Endothelial cell of umbilical vein (primary cell): ENCODE results near the gene IVD. TPM values are rescaled to one million over a fixed set of nuclear protein-coding genes. Genes with fewer than 3 reads are reported as not detected.

Experiments
- BruUV-seq: library from RNA; stranded (reverse); fragments of 400-500 nt; replicated peaks from 2 replicates; lab custom pipeline; 2021; lab: Mats Ljungman, UMichigan
- CTCF ChIA-PET: fragments of 300-600, 350-600 bp; sonication (Branson Sonifier 250); formaldehyde crosslinking; loops from one replicate; lab custom pipeline; 2021; ENCODE audit warnings: antibody characterized with exemption, inconsistent platforms; lab: Charles Lee
- POLR2A ChIA-PET: fragments of 300-600, 350-600 bp; sonication (Branson Sonifier 250); formaldehyde crosslinking; loops from one replicate; lab custom pipeline; 2021; ENCODE audit warnings: antibody characterized with exemption, inconsistent platforms; lab: Charles Lee
- DNase-seq: peaks from one replicate; pipeline ENCODE4 v3.0.0-alpha.2; 2011; ENCODE audit warnings: low read depth, low spot score
- FAIRE-seq: peaks from 2 replicates; lab custom pipeline; 2011; peaks lifted over from hg19 to GRCh38; lab: Jason Lieb, UNC
- H2AFZ ChIP-seq: 2 replicates; pipeline ENCODE4 v1.6.0; 2012; ENCODE audit warnings: low read depth, low read length, control low read depth, inconsistent platforms
- H3K27ac ChIP-seq: 2 replicates; pipeline ENCODE4 v1.5.1; 2011; ENCODE audit warnings: low read depth, mild to moderate bottlenecking, control low read depth, low read length, moderate library complexity; ENCODE audit not compliant: insufficient read depth
- H3K27me3 ChIP-seq, 2 experiments: 2 replicates each; pipeline versions ENCODE4 v1.6.0 to v1.6.1; 2011; ENCODE audit warnings: low read length in 2 of 2, mixed read lengths in 1 of 2; ENCODE audit not compliant: control insufficient read depth in 2 of 2, insufficient read depth in 2 of 2
- H3K36me3 ChIP-seq, 2 experiments: 2 replicates in 1 of 2; 3 replicates in 1 of 2; pipeline ENCODE4 v1.5.1; 2011; ENCODE audit warnings: low read length in 2 of 2, mild to moderate bottlenecking in 1 of 2, moderate library complexity in 1 of 2; ENCODE audit not compliant: control insufficient read depth in 2 of 2, insufficient read depth in 2 of 2; ENCODE audit errors: extremely low read depth in 1 of 2
- H3K4me1 ChIP-seq: 3 replicates; pipeline ENCODE4 v1.5.1; 2011; ENCODE audit warnings: mild to moderate bottlenecking, low read length; ENCODE audit not compliant: control insufficient read depth, insufficient read depth; ENCODE audit errors: extremely low read depth
- H3K4me2 ChIP-seq: 2 replicates; pipeline ENCODE4 v1.6.1; 2011; ENCODE audit warnings: low read length, control low read depth, mixed read lengths; ENCODE audit not compliant: insufficient read depth
- H3K4me3 ChIP-seq, 3 experiments: fragments of 200-600 bp in 1 of 3; sonication (generic), shearing (Covaris generic) in 1 of 3; replicated peaks in 1 of 3; 2 replicates each; pipeline ENCODE4 v1.5.1; 2011 to 2016; ENCODE audit warnings: control low read depth in 3 of 3, low read length in 3 of 3, mild to moderate bottlenecking in 2 of 3, inconsistent platforms in 1 of 3, low read depth in 1 of 3, moderate library complexity in 1 of 3; ENCODE audit not compliant: insufficient read depth in 1 of 3
- H3K79me2 ChIP-seq: 2 replicates; pipeline ENCODE4 v1.6.0; 2012; ENCODE audit warnings: low read length, inconsistent platforms; ENCODE audit not compliant: control insufficient read depth, insufficient read depth
- H3K9ac ChIP-seq: replicated peaks from 2 replicates; pipeline ENCODE3; 2011; ENCODE audit warnings: low read length, control low read depth; ENCODE audit not compliant: insufficient read depth; ENCODE audit errors: extremely low read depth
- H3K9me1 ChIP-seq: replicated peaks from 3 replicates; pipeline ENCODE4 v1.6.0; 2011; ENCODE audit warnings: mild to moderate bottlenecking, low read length; ENCODE audit not compliant: control insufficient read depth, insufficient read depth; ENCODE audit errors: extremely low read depth
- H3K9me3 ChIP-seq: replicated peaks from 2 replicates; pipeline ENCODE4 v1.5.1; 2012; ENCODE audit warnings: low read length, inconsistent platforms; ENCODE audit not compliant: control insufficient read depth, insufficient read depth
- H4K20me1 ChIP-seq: replicated peaks from 2 replicates; pipeline ENCODE3; 2011; ENCODE audit warnings: mild to moderate bottlenecking, low read length; ENCODE audit not compliant: control insufficient read depth, insufficient read depth; ENCODE audit errors: extremely low read depth
- CTCF ChIP-seq, 2 donors: IDR thresholded peaks; 1 replicate in 1 of 2; 2 replicates in 1 of 2; pipeline ENCODE4 v1.5.1; 2011; ENCODE audit warnings: low read length in 2 of 2, mild to moderate bottlenecking in 2 of 2, moderate library complexity in 2 of 2, control low read depth in 1 of 2, inconsistent platforms in 1 of 2, low read depth in 1 of 2; ENCODE audit not compliant: insufficient read depth in 1 of 2; ENCODE audit errors: extremely low read depth in 1 of 2
- EZH2 ChIP-seq: IDR thresholded peaks from 2 replicates; pipeline ENCODE4 v1.6.1; 2012; ENCODE audit warnings: borderline replicate concordance, low read depth, mild to moderate bottlenecking, moderate library complexity, low read length, inconsistent platforms; ENCODE audit not compliant: severe bottlenecking
- FOS ChIP-seq: IDR thresholded peaks from 2 replicates; pipeline ENCODE4 v1.6.1; 2011; ENCODE audit warnings: mild to moderate bottlenecking, low read length, moderate library complexity, borderline replicate concordance; ENCODE audit not compliant: insufficient read depth
- GATA2 ChIP-seq: IDR thresholded peaks from 2 replicates; pipeline ENCODE4 v1.7.0; 2011; ENCODE audit warnings: low read depth, mild to moderate bottlenecking, moderate library complexity, mixed read lengths, low read length; ENCODE audit not compliant: insufficient read length, insufficient read depth
- JUN ChIP-seq: IDR thresholded peaks from 2 replicates; pipeline ENCODE4 v1.6.1; 2011; ENCODE audit warnings: borderline replicate concordance, low read depth; ENCODE audit not compliant: insufficient read length, insufficient read depth
- MAX ChIP-seq: IDR thresholded peaks from 2 replicates; pipeline ENCODE4 v1.6.1; 2011; ENCODE audit not compliant: insufficient read depth, insufficient read length
- MYC ChIP-seq: IDR thresholded peaks from one replicate; pipeline ENCODE4 v1.6.1; 2011; ENCODE audit warnings: mild to moderate bottlenecking, low read depth, low read length
- POLR2A ChIP-seq: IDR thresholded peaks from 2 replicates; pipeline ENCODE4 v1.6.1; 2012; ENCODE audit warnings: low read depth, mild to moderate bottlenecking, control low read depth, low read length
- POLR2AphosphoS5 ChIP-seq: IDR thresholded peaks from 2 replicates; pipeline ENCODE4 v1.6.1; 2012; ENCODE audit warnings: low read depth, mild to moderate bottlenecking, control low read depth, low read length, moderate library complexity; ENCODE audit not compliant: insufficient read depth
- dilution Hi-C: fragments of 300-500 bp; cut with MboI; formaldehyde crosslinking; loops from one replicate; pipeline ENCODE4 v1.15.0; 2019; ENCODE audit warnings: low sequenced_read_pairs; ENCODE audit not compliant: extremely low pct_ligation_motif_present
- intact Hi-C: fragments of 100-400 bp; cut with micrococcal nuclease; formaldehyde crosslinking; loops from one replicate; pipeline ENCODE4 v1.10.0; 2022
- polyA plus RNA-seq, 4 experiments: library from polyadenylated mRNA; depleted of rRNA in 3 of 4; stranded (reverse) in 3 of 4; unstranded in 1 of 4; fragments of >200 nt; gene quantifications; 2 replicates each; pipeline versions ENCODE4 v1.2.1 to v1.2.3, GENCODE V29; 2011 to 2012; ENCODE audit warnings: missing spikeins in 1 of 4
- total RNA-seq: library from RNA; stranded (reverse); gene quantifications from 2 replicates; pipeline ENCODE4 v1.2.3, GENCODE V29; 2021

Gene IVD
- total and polyA plus RNA-seq, 2 donors (not counting 3 experiments of a cell fraction or from before 2014, with no cell fraction given), result 34.1 to 62.5 TPM

GRCh38 chr15:40446144-40446543 is 40.5 kb downstream of the IVD start:
- Histone ChIP-seq H3K36me3 (no peaks in the 10 kb centered on the region), H3K27me3 (no peaks in the 10 kb centered on the region), H3K9me1 (no peaks in the 10 kb centered on the region), H4K20me1 (peaks cover 2% of the 10 kb centered on the region), H3K79me2 (peaks cover 33% of the 10 kb centered on the region), H3K4me3 (no peak overlapping the region), H2AFZ (no peak overlapping the region), H3K9me3 (no peaks in the 10 kb centered on the region), H3K4me2 (no peak overlapping the region), H3K4me1 (no peaks in the 10 kb centered on the region), H3K9ac (no peak overlapping the region), H3K27ac (no peak overlapping the region)
- POLR2A ChIA-PET, result no interaction called here
- intact Hi-C loops (no loop called here), dilution Hi-C loops (no loop called here)
- no TSS peak for BruUV-seq
- FAIRE-seq (no peak), DNase-seq (no peak)
- no peak for TF ChIP-seq JUN
- no peak for TF ChIP-seq MAX
- no peak for TF ChIP-seq MYC
- TF ChIP-seq GATA2, result no peak
- no peak for TF ChIP-seq POLR2A
- no peak for TF ChIP-seq EZH2
- no peak for TF ChIP-seq POLR2AphosphoS5
- no peak for TF ChIP-seq CTCF (IDR thresholded peaks at IDR 0.05; ENCODE audit: extremely low read depth in 1 of 2, insufficient read depth in 1 of 2, low read depth in 1 of 2, low read length in 2 of 2)
- TF ChIP-seq FOS, result no peak
- CTCF ChIA-PET, result interaction anchor here (1.5 kb wide), 1 partner anchor 61 kb away, joined by 4 read pairs; no protein-coding TSS in a partner anchor
